AG20443 (cell line): Measurements from ENCODE around the gene KLHL42.
"Not testable (repeated sequence)": the region's sequence is repeated elsewhere in the genome, so short reads cannot be mapped to it uniquely, and the experiment has no call there.

Experiments used
- DNase-seq: peaks from one replicate; pipeline ENCODE4 v3.0.0; 2012; ENCODE audit warnings: low spot score, mixed read lengths

Gene KLHL42

GRCh38 chr12:27817766-27818165, 37.7 kb downstream of the KLHL42 start:
- DNase-seq, result no peak

GRCh38 chr12:27818401-27818918, 38.4 kb downstream of the KLHL42 start:
- DNase-seq, result no peak

- DNase-seq, result no peak
Observed at GRCh38 chr12:27820564-27820963, 40.5 kb downstream of the KLHL42 start.

- DNase-seq, result peak; percentile 81
Observed at GRCh38 chr12:27821259-27821973, 41.4 kb downstream of the KLHL42 start.

- peak; percentile 62 for DNase-seq
Observed at GRCh38 chr12:27822076-27822712, 42.2 kb downstream of the KLHL42 start.

- DNase-seq, result no peak
Observed at GRCh38 chr12:27823038-27823437, 43.0 kb downstream of the KLHL42 start.

- DNase-seq, result no peak
Observed at GRCh38 chr12:27824126-27824842, 44.3 kb downstream of the KLHL42 start.

- DNase-seq, result no peak
Observed at GRCh38 chr12:27826076-27826475, 46.0 kb downstream of the KLHL42 start.

GRCh38 chr12:27828196-27828595, 48.2 kb downstream of the KLHL42 start:
- no peak for DNase-seq

- no peak for DNase-seq
Observed at GRCh38 chr12:27838543-27839185, 58.6 kb downstream of the KLHL42 start.

GRCh38 chr12:27840229-27840999, 60.4 kb downstream of the KLHL42 start:
- DNase-seq, result no peak

- no peak for DNase-seq
Observed at GRCh38 chr12:27841392-27841882, 61.4 kb downstream of the KLHL42 start.

- peak; percentile 53 for DNase-seq
Observed at GRCh38 chr12:27843714-27844245, 63.7 kb downstream of the KLHL42 start.

- DNase-seq, result no peak
Observed at GRCh38 chr12:27844366-27845090, 64.5 kb downstream of the KLHL42 start.

- DNase-seq, result no peak
Observed at GRCh38 chr12:27845187-27845586, 65.2 kb downstream of the KLHL42 start.

GRCh38 chr12:27845706-27846105, 65.7 kb downstream of the KLHL42 start:
- not testable (repeated sequence) for DNase-seq

- DNase-seq, result not testable (repeated sequence)
Observed at GRCh38 chr12:27847293-27847692, 67.3 kb downstream of the KLHL42 start.

GRCh38 chr12:27851311-27851710, 71.3 kb downstream of the KLHL42 start:
- no peak for DNase-seq

- DNase-seq, result no peak
Observed at GRCh38 chr12:27852117-27852516, 72.1 kb downstream of the KLHL42 start.
